ENCODE data around the gene RAB32. TPM values are rescaled to one million over a fixed set of nuclear protein-coding genes. Genes with fewer than 3 reads are reported as not detected.

RAB32 gene
- total and polyA plus RNA-seq, 4 donors = 21.7 to 61.2 (median 46.4) TPM

Other genes starting within 250 kb of the RAB32 start
- under 1 TPM in 1 of 2 donors, not detected in 1; 0.18 TPM for gene ADGB, start 55.1 kb downstream of the RAB32 start, total RNA-seq
- gene ADGB, start 55.1 kb downstream of the RAB32 start, polyA plus RNA-seq = not detected

Data from aorta (tissue), 4 donors.